Epidermal melanocyte (primary cell): ENCODE measurements around the gene CFAP99.

Experiments
- DNase-seq: peaks from one replicate; pipeline ENCODE4 v3.0.0; 2011; ENCODE audit warnings: low spot score; ENCODE audit not compliant: insufficient read length

CFAP99 gene

GRCh38 chr4:2411786-2412510 is 6.8 kb upstream of the CFAP99 start:
- no peak for DNase-seq

GRCh38 chr4:2412534-2412884 is 6.2 kb upstream of the CFAP99 start:
- peak; percentile 17 for DNase-seq

- peak; percentile 90 for DNase-seq
Measured at GRCh38 chr4:2412885-2413716, 5.7 kb upstream of the CFAP99 start.

- no peak for DNase-seq
Measured at GRCh38 chr4:2413821-2414610, 4.7 kb upstream of the CFAP99 start.

- no peak for DNase-seq
Measured at GRCh38 chr4:2415213-2415612, 3.5 kb upstream of the CFAP99 start.

GRCh38 chr4:2415881-2416563 is 2.7 kb upstream of the CFAP99 start:
- no peak for DNase-seq

GRCh38 chr4:2416564-2417225 is 2.1 kb upstream of the CFAP99 start:
- DNase-seq = no peak

- no peak for DNase-seq
Measured at GRCh38 chr4:2417226-2417764, 1.5 kb upstream of the CFAP99 start.

GRCh38 chr4:2417765-2418649 is 748 bp upstream of the CFAP99 start, which contains the start of gene ZFYVE28:
Gene ZFYVE28, minus strand, starts transcription at chr4:2418645. Its CDS starts 322 bp downstream, at chr4:2418323.
- DNase-seq = no peak

GRCh38 chr4:2419814-2420213 is 1.1 kb downstream of the CFAP99 start:
- DNase-seq = no peak

GRCh38 chr4:2421928-2422327 is 3.2 kb downstream of the CFAP99 start:
- no peak for DNase-seq

- no peak for DNase-seq
Measured at GRCh38 chr4:2423066-2423465, 4.3 kb downstream of the CFAP99 start.

- DNase-seq = no peak
Measured at GRCh38 chr4:2423695-2424094, 4.9 kb downstream of the CFAP99 start.

- DNase-seq = no peak
Measured at GRCh38 chr4:2424581-2424980, 5.8 kb downstream of the CFAP99 start.

- DNase-seq = no peak
Measured at GRCh38 chr4:2425386-2426068, 6.8 kb downstream of the CFAP99 start.

- no peak for DNase-seq
Measured at GRCh38 chr4:2426069-2426397, 7.3 kb downstream of the CFAP99 start.

GRCh38 chr4:2426711-2427275 is 8.0 kb downstream of the CFAP99 start:
- DNase-seq = no peak

GRCh38 chr4:2427383-2428334 is 8.9 kb downstream of the CFAP99 start:
- no peak for DNase-seq
